GM23338 (cell line): ENCODE data around the gene NFATC3. TPM values are rescaled to one million over a fixed set of nuclear protein-coding genes. Genes with fewer than 3 reads are reported as not detected.
A peak's percentile ranks its signal among the peaks of the same experiment; 100 is the strongest.

Experiments used
- ATAC-seq: fragments of 200-7000 bp; cut with Tn5 transposase; 3 replicates; pipeline ENCODE4 v1.9.1; 2020
- DNase-seq: peaks from one replicate; pipeline ENCODE4 v3.0.0-alpha.2; 2015; ENCODE audit warnings: low spot score
- H2AFZ ChIP-seq: fragments of 200-600 bp; sonication (generic); 2 replicates; pipeline ENCODE4 v1.8.0; 2016; ENCODE audit warnings: antibody characterized with exemption, mild to moderate bottlenecking, moderate library complexity
- H3F3A ChIP-seq: fragments of 200-600 bp; sonication (generic); replicated peaks from 2 replicates; pipeline ENCODE4 v1.8.0; 2017; ENCODE audit warnings: antibody characterized with exemption, mixed run types, low read depth
- H3K27ac ChIP-seq: fragments of 200-600 bp; sonication (generic); 2 replicates; pipeline ENCODE4 v1.6.1; 2016; ENCODE audit warnings: low read depth
- H3K27me3 ChIP-seq: fragments of 200-600 bp; sonication (generic); 2 replicates; pipeline ENCODE4 v1.8.0; 2016; ENCODE audit warnings: mild to moderate bottlenecking, mixed run types, moderate library complexity; ENCODE audit not compliant: insufficient read depth
- H3K36me3 ChIP-seq: fragments of 200-600 bp; sonication (generic); 2 replicates; pipeline ENCODE4 v1.8.0; 2016; ENCODE audit warnings: mild to moderate bottlenecking; ENCODE audit not compliant: insufficient read depth
- H3K4me1 ChIP-seq: fragments of 200-600 bp; sonication (generic); 2 replicates; pipeline ENCODE4 v1.8.0; 2016; ENCODE audit warnings: mild to moderate bottlenecking, moderate library complexity; ENCODE audit not compliant: insufficient read depth
- H3K4me2 ChIP-seq: fragments of 200-600 bp; sonication (generic); 2 replicates; pipeline ENCODE4 v1.7.1; 2017; ENCODE audit warnings: mixed run types
- H3K4me3 ChIP-seq: fragments of 200-600 bp; sonication (generic); 2 replicates; pipeline ENCODE4 v1.6.1; 2016; ENCODE audit warnings: mixed run types
- H3K79me2 ChIP-seq: fragments of 200-600 bp; sonication (generic); replicated peaks from 2 replicates; pipeline ENCODE4 v1.8.0; 2017; ENCODE audit warnings: mild to moderate bottlenecking; ENCODE audit not compliant: insufficient read depth
- H3K9me2 ChIP-seq: fragments of 200-600 bp; sonication (generic); 2 replicates; pipeline ENCODE4 v1.8.0; 2017; ENCODE audit not compliant: insufficient read depth
- H4K20me1 ChIP-seq: fragments of 200-600 bp; sonication (generic); replicated peaks from 2 replicates; pipeline ENCODE4 v1.8.0; 2017; ENCODE audit warnings: mild to moderate bottlenecking; ENCODE audit not compliant: insufficient read depth
- H3K27ac Mint-ChIP-seq: 2 replicates; pipeline ENCODE4 v1.8.0; 2020; ENCODE audit warnings: inconsistent platforms, mild to moderate bottlenecking, moderate library complexity, mixed read lengths
- H3K27me3 Mint-ChIP-seq: 3 replicates; pipeline ENCODE4 v1.8.0; 2022; ENCODE audit warnings: low read depth, mild to moderate bottlenecking, moderate library complexity, mixed read lengths, inconsistent platforms; ENCODE audit not compliant: insufficient read depth, poor library complexity
- H3K36me3 Mint-ChIP-seq: 3 replicates; pipeline ENCODE4 v1.8.0; 2021; ENCODE audit warnings: low read depth, mild to moderate bottlenecking, inconsistent platforms, moderate library complexity, mixed read lengths
- H3K4me1 Mint-ChIP-seq: 3 replicates; pipeline ENCODE4 v1.8.0; 2020; ENCODE audit warnings: mild to moderate bottlenecking, inconsistent platforms, mixed read lengths
- H3K4me3 Mint-ChIP-seq: 3 replicates; pipeline ENCODE4 v1.8.0; 2021; ENCODE audit warnings: moderate library complexity, mild to moderate bottlenecking, inconsistent platforms, mixed read lengths
- H3K9me3 Mint-ChIP-seq: 3 replicates; pipeline ENCODE4 v1.8.0; 2020; ENCODE audit warnings: moderate library complexity, mild to moderate bottlenecking, inconsistent platforms, mixed read lengths
- NANOG ChIP-seq: IDR thresholded peaks from 2 replicates; pipeline ENCODE4 v1.6.1; 2016; ENCODE audit warnings: antibody characterized with exemption, borderline replicate concordance
- STAT1 ChIP-seq: IDR thresholded peaks from one replicate; pipeline ENCODE4 v1.6.1; 2016; ENCODE audit warnings: antibody characterized with exemption; ENCODE audit not compliant: unreplicated experiment
- ZNF331 ChIP-seq: fragments of 250-450 bp; sonication (Bioruptor Pico); IDR thresholded peaks from 2 replicates; pipeline ENCODE4 v1.5.0; 2020; ENCODE audit warnings: low read depth, mild to moderate bottlenecking, moderate library complexity
- polyA plus RNA-seq: library from polyadenylated mRNA; unstranded; fragments of >200 nt; fragmentation: Nextera tagmentation; extraction: Ambion mirVana; gene quantifications from 2 replicates; pipeline ENCODE4 v1.2.1, GENCODE V29; 2016
- total RNA-seq: library from RNA; depleted of rRNA; stranded (reverse); fragments of >200 nt; shearing (Covaris generic); gene quantifications from 2 replicates; pipeline ENCODE4 v1.2.3, GENCODE V29; 2014
- TF ChIP-seq, protein P1 (sequence below): fragments of 250-450 bp; sonication (Bioruptor Pico); IDR thresholded peaks from 2 replicates; pipeline ENCODE4 v1.5.0; 2020; ENCODE audit warnings: mild to moderate bottlenecking, moderate library complexity
- TF ChIP-seq, protein P2 (sequence below), 2 experiments: fragments of 200-600 bp in 1 of 2; sonication (generic) in 1 of 2; conservative IDR thresholded peaks; 2 replicates each; pipeline versions ENCODE4 v1.5.1 to v1.6.1; 2016 to 2017; ENCODE audit warnings: antibody characterized with exemption in 2 of 2, low read depth in 2 of 2, mild to moderate bottlenecking in 2 of 2, moderate library complexity in 1 of 2

NFATC3 gene
- total and polyA plus RNA-seq, 2 experiments from 2014 or later = 9.2 to 40.9 TPM

DNA sequence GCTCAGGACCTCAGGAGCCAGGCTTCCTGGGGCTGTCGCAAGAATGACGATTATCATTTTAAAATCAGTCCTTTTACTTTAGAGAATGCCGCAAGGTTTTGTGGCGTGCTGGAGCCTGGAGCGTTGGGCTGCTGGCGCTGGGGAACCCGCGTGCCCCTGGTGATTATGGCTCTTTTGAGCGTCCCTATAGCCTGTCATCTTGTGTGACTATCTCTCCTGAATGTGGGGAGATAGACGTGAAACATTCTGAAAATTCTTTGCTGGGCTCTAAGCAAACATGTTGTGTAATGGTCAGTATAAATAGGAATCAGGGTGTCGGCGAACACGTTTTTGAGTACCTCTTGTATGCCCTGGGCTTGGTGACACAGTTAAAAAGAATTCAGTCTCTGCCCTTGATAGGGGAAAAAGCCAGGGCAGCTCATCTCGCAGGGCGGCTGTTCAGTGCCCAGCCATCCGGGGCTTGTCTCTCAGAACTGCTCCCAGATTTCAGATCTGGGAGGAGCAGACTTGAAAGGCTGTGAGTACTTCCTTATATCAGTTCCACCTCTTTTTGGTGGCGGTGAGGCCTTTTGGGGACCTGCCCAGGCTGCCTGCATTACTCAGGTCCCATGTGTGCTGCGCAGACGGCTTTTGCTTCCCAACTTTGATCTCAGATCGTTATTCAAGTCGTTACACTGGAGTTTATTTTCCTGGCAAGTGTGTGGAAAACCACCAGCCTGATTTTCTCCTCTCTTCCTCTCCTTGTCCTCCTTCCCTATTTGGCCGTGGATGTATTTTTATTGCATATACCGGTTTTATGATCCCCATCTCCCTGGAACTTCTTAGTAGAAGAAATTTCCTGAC lies 180.1 kb downstream of the NFATC3 start (continued):
- TF ChIP-seq NANOG = no peak
- TF ChIP-seq, protein P1, sequence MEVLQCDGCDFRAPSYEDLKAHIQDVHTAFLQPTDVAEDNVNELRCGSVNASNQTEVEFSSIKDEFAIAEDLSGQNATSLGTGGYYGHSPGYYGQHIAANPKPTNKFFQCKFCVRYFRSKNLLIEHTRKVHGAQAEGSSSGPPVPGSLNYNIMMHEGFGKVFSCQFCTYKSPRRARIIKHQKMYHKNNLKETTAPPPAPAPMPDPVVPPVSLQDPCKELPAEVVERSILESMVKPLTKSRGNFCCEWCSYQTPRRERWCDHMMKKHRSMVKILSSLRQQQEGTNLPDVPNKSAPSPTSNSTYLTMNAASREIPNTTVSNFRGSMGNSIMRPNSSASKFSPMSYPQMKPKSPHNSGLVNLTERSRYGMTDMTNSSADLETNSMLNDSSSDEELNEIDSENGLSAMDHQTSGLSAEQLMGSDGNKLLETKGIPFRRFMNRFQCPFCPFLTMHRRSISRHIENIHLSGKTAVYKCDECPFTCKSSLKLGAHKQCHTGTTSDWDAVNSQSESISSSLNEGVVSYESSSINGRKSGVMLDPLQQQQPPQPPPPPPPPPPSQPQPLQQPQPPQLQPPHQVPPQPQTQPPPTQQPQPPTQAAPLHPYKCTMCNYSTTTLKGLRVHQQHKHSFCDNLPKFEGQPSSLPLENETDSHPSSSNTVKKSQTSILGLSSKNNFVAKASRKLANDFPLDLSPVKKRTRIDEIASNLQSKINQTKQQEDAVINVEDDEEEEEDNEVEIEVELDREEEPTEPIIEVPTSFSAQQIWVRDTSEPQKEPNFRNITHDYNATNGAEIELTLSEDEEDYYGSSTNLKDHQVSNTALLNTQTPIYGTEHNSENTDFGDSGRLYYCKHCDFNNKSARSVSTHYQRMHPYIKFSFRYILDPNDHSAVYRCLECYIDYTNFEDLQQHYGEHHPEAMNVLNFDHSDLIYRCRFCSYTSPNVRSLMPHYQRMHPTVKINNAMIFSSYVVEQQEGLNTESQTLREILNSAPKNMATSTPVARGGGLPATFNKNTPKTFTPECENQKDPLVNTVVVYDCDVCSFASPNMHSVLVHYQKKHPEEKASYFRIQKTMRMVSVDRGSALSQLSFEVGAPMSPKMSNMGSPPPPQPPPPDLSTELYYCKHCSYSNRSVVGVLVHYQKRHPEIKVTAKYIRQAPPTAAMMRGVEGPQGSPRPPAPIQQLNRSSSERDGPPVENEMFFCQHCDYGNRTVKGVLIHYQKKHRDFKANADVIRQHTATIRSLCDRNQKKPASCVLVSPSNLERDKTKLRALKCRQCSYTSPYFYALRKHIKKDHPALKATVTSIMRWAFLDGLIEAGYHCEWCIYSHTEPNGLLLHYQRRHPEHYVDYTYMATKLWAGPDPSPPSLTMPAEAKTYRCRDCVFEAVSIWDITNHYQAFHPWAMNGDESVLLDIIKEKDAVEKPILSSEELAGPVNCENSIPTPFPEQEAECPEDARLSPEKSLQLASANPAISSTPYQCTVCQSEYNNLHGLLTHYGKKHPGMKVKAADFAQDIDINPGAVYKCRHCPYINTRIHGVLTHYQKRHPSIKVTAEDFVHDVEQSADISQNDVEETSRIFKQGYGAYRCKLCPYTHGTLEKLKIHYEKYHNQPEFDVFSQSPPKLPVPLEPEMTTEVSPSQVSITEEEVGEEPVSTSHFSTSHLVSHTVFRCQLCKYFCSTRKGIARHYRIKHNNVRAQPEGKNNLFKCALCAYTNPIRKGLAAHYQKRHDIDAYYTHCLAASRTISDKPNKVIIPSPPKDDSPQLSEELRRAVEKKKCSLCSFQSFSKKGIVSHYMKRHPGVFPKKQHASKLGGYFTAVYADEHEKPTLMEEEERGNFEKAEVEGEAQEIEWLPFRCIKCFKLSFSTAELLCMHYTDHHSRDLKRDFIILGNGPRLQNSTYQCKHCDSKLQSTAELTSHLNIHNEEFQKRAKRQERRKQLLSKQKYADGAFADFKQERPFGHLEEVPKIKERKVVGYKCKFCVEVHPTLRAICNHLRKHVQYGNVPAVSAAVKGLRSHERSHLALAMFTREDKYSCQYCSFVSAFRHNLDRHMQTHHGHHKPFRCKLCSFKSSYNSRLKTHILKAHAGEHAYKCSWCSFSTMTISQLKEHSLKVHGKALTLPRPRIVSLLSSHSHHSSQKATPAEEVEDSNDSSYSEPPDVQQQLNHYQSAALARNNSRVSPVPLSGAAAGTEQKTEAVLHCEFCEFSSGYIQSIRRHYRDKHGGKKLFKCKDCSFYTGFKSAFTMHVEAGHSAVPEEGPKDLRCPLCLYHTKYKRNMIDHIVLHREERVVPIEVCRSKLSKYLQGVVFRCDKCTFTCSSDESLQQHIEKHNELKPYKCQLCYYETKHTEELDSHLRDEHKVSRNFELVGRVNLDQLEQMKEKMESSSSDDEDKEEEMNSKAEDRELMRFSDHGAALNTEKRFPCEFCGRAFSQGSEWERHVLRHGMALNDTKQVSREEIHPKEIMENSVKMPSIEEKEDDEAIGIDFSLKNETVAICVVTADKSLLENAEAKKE (CRISPR knock-in tag) = no peak
- no peak for TF ChIP-seq STAT1

DNA sequence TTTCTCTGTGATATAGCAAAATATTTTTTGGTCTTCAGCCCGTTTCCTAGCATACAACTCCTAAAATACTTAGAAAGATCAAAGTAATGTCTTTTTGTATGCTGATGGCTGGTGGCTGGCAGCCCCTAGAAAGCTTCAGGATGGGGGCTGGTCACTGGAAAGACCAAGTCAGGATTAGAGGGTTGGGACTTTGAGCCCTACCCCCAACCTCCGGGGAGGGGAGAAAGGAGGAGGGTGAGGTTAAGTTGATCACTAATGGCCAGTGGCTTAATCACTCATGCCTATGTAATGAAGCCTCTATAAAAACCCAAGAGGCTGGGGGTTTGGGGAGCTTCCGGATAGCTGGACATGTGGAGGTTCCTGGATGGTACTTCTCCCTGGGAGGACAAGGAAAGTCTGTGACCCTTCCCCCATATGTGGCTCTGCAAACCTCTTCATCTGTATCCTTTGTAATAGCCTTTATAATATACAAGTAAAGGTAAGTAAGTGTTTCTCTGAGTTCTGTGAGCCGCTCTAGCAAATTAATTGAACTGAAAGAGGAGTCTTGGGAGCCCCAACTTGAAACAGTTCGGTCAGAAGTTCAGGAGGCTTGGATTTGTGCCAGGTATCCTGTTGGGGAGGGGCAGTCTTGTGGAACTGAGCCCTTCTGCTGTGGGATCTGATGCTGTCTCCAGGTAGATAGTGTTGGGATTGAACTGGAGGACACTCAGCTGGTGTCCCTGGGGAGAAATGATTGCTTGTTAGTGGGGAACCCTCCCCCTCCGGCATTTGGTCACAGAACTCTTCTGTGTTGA lies 182.6 kb downstream of the NFATC3 start:
- H3K4me1 Mint-ChIP-seq = peaks cover 28% of the 10 kb centered on the region
- DNase-seq (peak; percentile 54), ATAC-seq (peak; percentile 23)
- Histone ChIP-seq H3K9me2 (no peaks in the 10 kb centered on the region), H4K20me1 (peaks cover 13% of the 10 kb centered on the region), H3K36me3 (no peaks in the 10 kb centered on the region), H3K4me3 (peak overlapping the region; percentile 25; the same call in 1 of the 2 replicates), H3K4me1 (peaks cover 20% of the 10 kb centered on the region), H3F3A (peaks cover 9% of the 10 kb centered on the region), H3K27ac (no peak overlapping the region; the same call in 1 of the 2 replicates), H3K4me2 (peak overlapping the region; percentile 59), H2AFZ (no peak overlapping the region), H3K79me2 (peaks cover 69% of the 10 kb centered on the region), H3K27me3 (peaks cover 8% of the 10 kb centered on the region; the same call in 1 of the 2 replicates)
- no peaks in the 10 kb centered on the region; the same call in 2 of the 3 replicates for H3K9me3 Mint-ChIP-seq
- peak overlapping the region; percentile 89 for H3K27ac Mint-ChIP-seq
- H3K27me3 Mint-ChIP-seq = peaks cover 22% of the 10 kb centered on the region
- H3K36me3 Mint-ChIP-seq = peaks cover 4% of the 10 kb centered on the region; the same call in 2 of the 3 replicates
- H3K4me3 Mint-ChIP-seq = peak overlapping the region; percentile 70
- TF ChIP-seq, protein P2, sequence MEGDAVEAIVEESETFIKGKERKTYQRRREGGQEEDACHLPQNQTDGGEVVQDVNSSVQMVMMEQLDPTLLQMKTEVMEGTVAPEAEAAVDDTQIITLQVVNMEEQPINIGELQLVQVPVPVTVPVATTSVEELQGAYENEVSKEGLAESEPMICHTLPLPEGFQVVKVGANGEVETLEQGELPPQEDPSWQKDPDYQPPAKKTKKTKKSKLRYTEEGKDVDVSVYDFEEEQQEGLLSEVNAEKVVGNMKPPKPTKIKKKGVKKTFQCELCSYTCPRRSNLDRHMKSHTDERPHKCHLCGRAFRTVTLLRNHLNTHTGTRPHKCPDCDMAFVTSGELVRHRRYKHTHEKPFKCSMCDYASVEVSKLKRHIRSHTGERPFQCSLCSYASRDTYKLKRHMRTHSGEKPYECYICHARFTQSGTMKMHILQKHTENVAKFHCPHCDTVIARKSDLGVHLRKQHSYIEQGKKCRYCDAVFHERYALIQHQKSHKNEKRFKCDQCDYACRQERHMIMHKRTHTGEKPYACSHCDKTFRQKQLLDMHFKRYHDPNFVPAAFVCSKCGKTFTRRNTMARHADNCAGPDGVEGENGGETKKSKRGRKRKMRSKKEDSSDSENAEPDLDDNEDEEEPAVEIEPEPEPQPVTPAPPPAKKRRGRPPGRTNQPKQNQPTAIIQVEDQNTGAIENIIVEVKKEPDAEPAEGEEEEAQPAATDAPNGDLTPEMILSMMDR (conservative IDR thresholded peaks at IDR 0.05; ENCODE audit: low read depth in 2 of 2) = no peak
- TF ChIP-seq ZNF331 = no peak
